RWPE2 (cell line): ENCODE data around the gene APOBR.
"Not testable (repeated sequence)": the region's sequence is repeated elsewhere in the genome, so short reads cannot be mapped to it uniquely, and the experiment has no call there.

Source experiments
- ATAC-seq: fragments of 200-7000 bp; cut with Tn5 transposase; 3 replicates; pipeline ENCODE4 v1.9.1; 2021; ENCODE audit warnings: low read depth
- DNase-seq: peaks from one replicate; pipeline ENCODE4 v3.0.0-alpha.2; 2020; ENCODE audit warnings: low spot score
- H3K27ac ChIP-seq: fragments of 450-650 bp; 2 replicates; pipeline ENCODE4 v1.5.1; 2017; ENCODE audit warnings: mild to moderate bottlenecking; ENCODE audit not compliant: poor library complexity, severe bottlenecking
- H3K27me3 ChIP-seq: fragments of 250-450 bp; sonication (Bioruptor Pico); 2 replicates; pipeline ENCODE4 v1.5.1; 2021; ENCODE audit warnings: mild to moderate bottlenecking, moderate library complexity; ENCODE audit not compliant: insufficient read depth, poor library complexity, severe bottlenecking
- H3K36me3 ChIP-seq: fragments of 250-450 bp; sonication (Bioruptor Pico); 2 replicates; pipeline ENCODE4 v1.5.1; 2020; ENCODE audit warnings: low read depth, mild to moderate bottlenecking, moderate library complexity
- H3K4me1 ChIP-seq: fragments of 250-450 bp; sonication (Bioruptor Pico); 2 replicates; pipeline ENCODE4 v1.5.1; 2021; ENCODE audit warnings: mild to moderate bottlenecking, moderate library complexity; ENCODE audit not compliant: insufficient read depth, poor library complexity, severe bottlenecking
- H3K4me3 ChIP-seq: fragments of 250-450 bp; sonication (Bioruptor Pico); 2 replicates; pipeline ENCODE4 v1.5.1; 2021; ENCODE audit warnings: mild to moderate bottlenecking, moderate library complexity; ENCODE audit not compliant: severe bottlenecking
- H3K9me3 ChIP-seq: fragments of 250-450 bp; sonication (Bioruptor Pico); 2 replicates; pipeline ENCODE4 v1.5.1; 2021; ENCODE audit warnings: mild to moderate bottlenecking, moderate library complexity; ENCODE audit not compliant: severe bottlenecking
- CTCF ChIP-seq: fragments of 450-650 bp; IDR thresholded peaks from one replicate; pipeline ENCODE4 v1.5.1; 2017; ENCODE audit warnings: mild to moderate bottlenecking, moderate library complexity; ENCODE audit not compliant: poor library complexity, severe bottlenecking

Gene APOBR

GRCh38 chr16:28498666-28499381 lies 4.4 kb downstream of the APOBR start:
- no peak overlapping the region for H3K27ac ChIP-seq
- H3K36me3 ChIP-seq, result no peaks in the 10 kb centered on the region
- H3K9me3 ChIP-seq, result no peaks in the 10 kb centered on the region
- DNase-seq (no peak), ATAC-seq (no peak)
- H3K4me1 ChIP-seq, result no peaks in the 10 kb centered on the region
- no peak overlapping the region for H3K4me3 ChIP-seq
- H3K27me3 ChIP-seq, result no peaks in the 10 kb centered on the region
- no peak for TF ChIP-seq CTCF

GRCh38 chr16:28499854-28500253 lies 5.4 kb downstream of the APOBR start:
- H3K4me3 ChIP-seq, result no peak overlapping the region
- no peak overlapping the region for H3K27ac ChIP-seq
- no peaks in the 10 kb centered on the region for H3K4me1 ChIP-seq
- no peaks in the 10 kb centered on the region for H3K9me3 ChIP-seq
- no peak for TF ChIP-seq CTCF
- DNase-seq, result no peak
- H3K36me3 ChIP-seq, result no peaks in the 10 kb centered on the region
- no peak for ATAC-seq
- no peaks in the 10 kb centered on the region for H3K27me3 ChIP-seq

GRCh38 chr16:28500476-28501180 lies 6.2 kb downstream of the APOBR start:
- H3K27me3 ChIP-seq, ATAC-seq, H3K4me1 ChIP-seq, H3K27ac ChIP-seq, H3K4me3 ChIP-seq, H3K9me3 ChIP-seq, DNase-seq, H3K36me3 ChIP-seq: not testable (repeated sequence)

GRCh38 chr16:28501258-28502232 lies 7.1 kb downstream of the APOBR start:
- H3K4me3 ChIP-seq, result no peak overlapping the region
- ATAC-seq (no peak), DNase-seq (no peak)
- H3K27me3 ChIP-seq, result no peaks in the 10 kb centered on the region
- no peaks in the 10 kb centered on the region for H3K9me3 ChIP-seq
- H3K36me3 ChIP-seq, result no peaks in the 10 kb centered on the region
- H3K4me1 ChIP-seq, result no peaks in the 10 kb centered on the region
- no peak for TF ChIP-seq CTCF
- no peak overlapping the region for H3K27ac ChIP-seq

DNA sequence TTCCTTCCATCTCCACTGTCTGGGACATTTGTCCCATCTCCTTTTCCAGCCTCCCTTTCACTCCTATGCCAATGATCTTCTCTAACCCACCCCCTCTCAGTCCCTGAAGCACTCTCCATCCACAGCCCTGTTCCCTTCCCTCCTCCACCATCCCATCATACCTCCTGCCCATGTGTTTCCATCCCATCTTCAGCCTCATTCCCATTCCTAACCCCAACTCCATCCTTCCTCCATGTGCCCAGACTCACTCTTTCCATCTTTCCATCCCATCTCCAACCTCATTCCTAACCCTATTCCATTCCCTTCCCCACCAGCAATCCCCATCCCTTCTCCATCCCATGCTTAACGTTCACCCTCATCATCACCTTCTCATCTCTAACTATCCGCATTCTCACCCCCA lies 7.8 kb downstream of the APOBR start:
- Histone ChIP-seq H3K27me3 (no peaks in the 10 kb centered on the region), H3K4me3 (no peak overlapping the region), H3K9me3 (no peaks in the 10 kb centered on the region), H3K27ac (no peak overlapping the region), H3K4me1 (no peaks in the 10 kb centered on the region), H3K36me3 (no peaks in the 10 kb centered on the region)
- DNase-seq (no peak), ATAC-seq (no peak)
- no peak for TF ChIP-seq CTCF
